ENCODE data around the gene PLD2.
A peak's percentile ranks its signal among the peaks of the same experiment; 100 is the strongest.

PLD2 gene

DNA sequence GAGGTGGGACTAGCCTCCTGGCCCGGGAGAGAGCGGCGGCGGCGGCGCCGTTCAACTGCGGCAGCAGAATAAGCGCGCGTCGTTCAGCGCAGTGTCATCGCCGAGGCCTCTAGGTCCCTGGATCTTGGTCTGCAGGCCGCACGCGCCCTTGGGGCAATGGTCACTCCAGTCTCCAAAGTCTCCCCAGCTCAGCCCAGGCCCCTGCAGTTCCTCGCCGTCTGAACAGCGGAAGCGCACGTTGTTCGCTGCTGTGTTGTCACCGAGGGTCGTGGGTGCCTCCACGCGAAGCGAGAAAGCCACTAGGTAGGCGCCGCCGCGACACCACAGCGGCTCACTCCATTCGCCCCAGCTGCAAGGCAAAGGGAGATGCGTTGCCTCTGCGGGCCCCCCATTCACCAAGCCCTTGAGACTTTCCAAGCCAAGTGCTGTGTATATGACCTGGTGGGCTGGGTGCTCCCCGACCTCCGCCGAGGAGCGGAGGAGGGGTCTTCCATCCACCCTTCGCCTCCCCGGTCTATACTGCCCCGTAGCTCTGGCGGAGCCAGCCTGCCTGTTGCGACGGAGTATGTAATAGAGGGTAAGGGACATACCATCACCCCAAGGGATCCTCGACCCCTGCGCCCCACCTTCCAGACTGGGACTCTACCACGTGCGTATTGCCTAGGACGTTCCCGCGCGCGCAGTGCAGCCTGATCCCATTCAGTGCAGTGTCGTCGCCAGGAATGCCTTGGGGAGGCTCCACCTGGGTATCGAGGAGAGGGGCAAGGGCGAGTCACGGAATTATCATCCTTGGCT, 21.4 kb upstream of the PLD2 start:
- TF ChIP-seq, protein P1, sequence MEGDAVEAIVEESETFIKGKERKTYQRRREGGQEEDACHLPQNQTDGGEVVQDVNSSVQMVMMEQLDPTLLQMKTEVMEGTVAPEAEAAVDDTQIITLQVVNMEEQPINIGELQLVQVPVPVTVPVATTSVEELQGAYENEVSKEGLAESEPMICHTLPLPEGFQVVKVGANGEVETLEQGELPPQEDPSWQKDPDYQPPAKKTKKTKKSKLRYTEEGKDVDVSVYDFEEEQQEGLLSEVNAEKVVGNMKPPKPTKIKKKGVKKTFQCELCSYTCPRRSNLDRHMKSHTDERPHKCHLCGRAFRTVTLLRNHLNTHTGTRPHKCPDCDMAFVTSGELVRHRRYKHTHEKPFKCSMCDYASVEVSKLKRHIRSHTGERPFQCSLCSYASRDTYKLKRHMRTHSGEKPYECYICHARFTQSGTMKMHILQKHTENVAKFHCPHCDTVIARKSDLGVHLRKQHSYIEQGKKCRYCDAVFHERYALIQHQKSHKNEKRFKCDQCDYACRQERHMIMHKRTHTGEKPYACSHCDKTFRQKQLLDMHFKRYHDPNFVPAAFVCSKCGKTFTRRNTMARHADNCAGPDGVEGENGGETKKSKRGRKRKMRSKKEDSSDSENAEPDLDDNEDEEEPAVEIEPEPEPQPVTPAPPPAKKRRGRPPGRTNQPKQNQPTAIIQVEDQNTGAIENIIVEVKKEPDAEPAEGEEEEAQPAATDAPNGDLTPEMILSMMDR (conservative IDR thresholded peaks at IDR 0.05; ENCODE audit: low read depth): no peak
- ChIA-PET CTCF (interaction anchor here (0.7 kb wide), 1 partner anchor 30 kb away, joined by 4 read pairs; no protein-coding TSS in a partner anchor), POLR2A (ENCODE audit: low non-redundant PET) (no interaction called here)
- DNase-seq (ENCODE audit: low spot score): no peak
- no peak overlapping the region for H3K27ac ChIP-seq

DNA sequence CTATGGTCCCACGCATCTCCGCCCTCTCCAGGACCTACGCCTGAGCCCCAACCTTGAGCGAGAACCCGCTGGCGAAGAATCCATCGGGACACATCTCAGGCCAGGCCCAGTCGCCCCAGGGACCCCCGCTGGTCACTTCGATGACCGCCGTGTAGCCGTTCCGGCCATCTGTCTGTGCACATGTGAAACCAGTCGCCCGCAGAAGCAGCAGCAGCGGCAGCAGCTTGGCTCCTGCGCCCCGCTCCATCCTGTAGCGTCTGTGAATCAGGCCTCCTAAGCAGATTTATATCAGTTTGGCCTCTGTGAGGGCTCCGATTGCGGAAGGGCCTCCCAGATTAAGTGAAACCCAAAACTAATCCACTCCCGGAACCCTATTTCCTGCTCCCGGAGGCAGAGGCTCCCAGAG, 20.8 kb upstream of the PLD2 start, which contains the start of gene VMO1:
Gene VMO1, minus strand, starts transcription at position 259 of the 406 bp plus-strand sequence. Its CDS starts 12 bp downstream, at position 247.
- peak within 1 kb of the TSS; percentile 28 for H3K27ac ChIP-seq
- TF ChIP-seq, protein P1 (conservative IDR thresholded peaks at IDR 0.05; ENCODE audit: low read depth): no peak
- CTCF ChIA-PET: interaction anchor here (0.7 to 1.0 kb wide), 3 partner anchors 54 to 117 kb away, joined by 3 to 5 read pairs (median 4); partner anchors contain the start of genes CHRNE and MED11
- DNase-seq (ENCODE audit: low spot score): no peak
- POLR2A ChIA-PET (ENCODE audit: low non-redundant PET): no interaction called here

GRCh38 chr17:4786516-4786915, 20.4 kb upstream of the PLD2 start:
- H3K27ac ChIP-seq: peak overlapping the region; percentile 28; the same call in 1 of the 2 replicates
- ChIA-PET CTCF (interaction anchor here (0.7 to 1.0 kb wide), 4 partner anchors 52 to 117 kb away, joined by 3 to 5 read pairs (median 4); partner anchors contain the start of genes CHRNE and MED11), POLR2A (ENCODE audit: low non-redundant PET) (no interaction called here)
- no peak for DNase-seq (ENCODE audit: low spot score)
- TF ChIP-seq, protein P1 (conservative IDR thresholded peaks at IDR 0.05; ENCODE audit: low read depth): no peak

DNA sequence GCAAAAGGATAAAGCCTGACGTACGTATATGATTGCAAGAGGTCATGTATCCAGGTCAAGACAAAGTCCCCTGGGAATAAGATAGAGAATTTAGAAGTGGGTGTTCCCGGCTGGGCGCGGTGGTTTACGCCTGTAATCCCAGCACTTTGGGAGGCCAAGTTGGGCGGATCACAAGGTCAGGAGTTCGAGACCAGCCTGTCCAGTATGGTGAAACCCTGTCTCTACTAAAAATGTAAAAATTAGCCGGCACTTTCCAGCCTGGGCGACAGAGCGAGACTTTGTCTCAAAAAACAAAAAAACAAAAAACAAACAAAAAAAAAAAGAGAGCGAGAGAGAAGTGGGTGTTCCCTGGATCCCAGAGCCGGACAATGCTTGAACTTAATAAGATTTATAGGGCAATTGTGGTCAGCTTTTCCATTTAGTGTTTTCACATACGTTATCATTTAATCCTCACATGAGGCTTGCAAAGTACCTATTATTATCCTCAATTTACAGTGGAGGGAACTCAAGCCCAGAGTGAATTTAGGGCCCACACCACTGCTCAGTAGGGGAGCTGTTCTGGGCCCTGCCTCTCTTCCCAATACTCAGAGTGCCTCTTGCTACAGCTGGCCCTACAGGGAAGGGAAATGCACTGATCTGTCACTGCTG, 18.7 kb upstream of the PLD2 start:
- no peak for DNase-seq (ENCODE audit: low spot score)
- TF ChIP-seq, protein P1 (conservative IDR thresholded peaks at IDR 0.05; ENCODE audit: low read depth): no peak
- peak overlapping the region; percentile 100 for H3K27ac ChIP-seq
- POLR2A ChIA-PET (ENCODE audit: low non-redundant PET): interaction anchor here (0.5 kb wide), 1 partner anchor 24 kb away, joined by 3 read pairs; no protein-coding TSS in a partner anchor
- CTCF ChIA-PET: interaction anchor here (0.5 to 1.1 kb wide), 6 partner anchors 32 to 572 kb away, joined by 3 to 5 read pairs (median 4); no protein-coding TSS in a partner anchor

DNA sequence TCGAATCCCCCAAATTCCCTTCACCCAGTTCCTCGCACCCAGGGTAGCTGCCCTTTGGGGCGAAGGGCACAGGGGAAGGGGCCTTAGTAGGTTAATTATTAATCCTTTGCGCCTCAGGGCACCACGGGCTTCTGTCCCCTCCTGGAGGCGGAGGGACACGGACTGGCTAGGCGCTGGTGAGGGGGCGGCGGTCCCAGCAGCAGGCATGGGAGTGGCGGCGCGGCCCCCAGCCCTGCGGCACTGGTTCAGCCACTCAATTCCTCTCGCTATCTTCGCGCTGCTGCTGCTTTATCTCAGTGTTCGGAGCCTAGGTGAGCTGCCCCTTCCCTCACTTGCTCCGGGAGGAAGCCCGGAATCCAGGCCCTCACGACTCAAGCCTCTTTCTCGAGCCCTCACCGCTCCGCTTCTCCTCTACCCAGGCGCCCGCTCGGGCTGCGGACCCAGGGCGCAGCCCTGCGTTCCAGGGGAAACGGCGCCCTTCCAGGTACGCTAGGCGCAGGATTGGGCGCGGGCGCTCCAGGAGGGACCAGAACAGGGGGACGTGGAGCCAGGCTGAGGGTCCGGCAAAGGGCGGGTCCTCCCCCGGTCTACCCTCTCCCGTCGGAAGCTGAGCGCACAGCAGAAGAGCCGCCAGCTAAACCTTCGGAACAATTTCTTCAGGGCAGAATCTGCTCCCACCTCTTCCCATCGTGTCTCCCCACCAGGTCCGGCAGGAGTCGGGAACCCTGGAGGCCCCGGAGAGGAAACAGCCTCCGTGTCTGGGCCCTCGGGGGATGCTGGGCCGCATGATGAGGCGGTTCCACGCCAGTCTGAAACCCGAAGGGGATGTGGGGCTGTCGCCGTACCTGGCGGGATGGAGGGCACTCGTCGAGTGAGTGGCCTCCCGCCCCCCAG, 17.9 kb upstream of the PLD2 start, which contains the start of gene GLTPD2:
Gene GLTPD2, plus strand, starts transcription at position 158 of the 894 bp plus-strand sequence. Its CDS starts 48 bp downstream, at position 206.
- ChIA-PET CTCF (interaction anchor here (0.5 to 2.2 kb wide), 27 partner anchors 10 to 604 kb away, joined by 3 to 19 read pairs (median 4); partner anchors contain the start of genes ARRB2, CHRNE, MED11 and PLD2), POLR2A (ENCODE audit: low non-redundant PET) (interaction anchor here (0.5 kb wide), 1 partner anchor 23 kb away, joined by 3 read pairs; no protein-coding TSS in a partner anchor)
- peak within 1 kb of the TSS; percentile 100 for H3K27ac ChIP-seq
- TF ChIP-seq, protein P1 (conservative IDR thresholded peaks at IDR 0.05; ENCODE audit: low read depth): no peak
- DNase-seq (ENCODE audit: low spot score): peak; percentile 32
